ENCODE results near the gene GOLGA3. TPM values are rescaled to one million over a fixed set of nuclear protein-coding genes. Genes with fewer than 3 reads are reported as not detected.
"Not testable (repeated sequence)": the region's sequence is repeated elsewhere in the genome, so short reads cannot be mapped to it uniquely, and the experiment has no call there.

Gene GOLGA3
- total RNA-seq (10 to 100 TPM; 25.0 to 44.5 (median 33.4) TPM), polyA plus RNA-seq (10 to 100 TPM; 12.6 to 26.8 TPM)

GRCh38 chr12:132828706-132829534, at the start of gene GOLGA3:
TSS of gene GOLGA3 (minus strand) at chr12:132828869. CDS start at chr12:132822128, 6,741 bp downstream.
- peak within 1 kb of the TSS; percentile 99 to 100 (median 99) for H3K27ac ChIP-seq
- 2 to 4% methylated on average over 53 to 78 of the region's 78 CpGs for WGBS, 2 donors
- peak; percentile 89 to 97 (median 94) for DNase-seq
- peaks cover 9 to 16% (median 12%) of the 10 kb centered on the region in 3 donors for H3K4me1 ChIP-seq
- intact Hi-C loops (cut with DNase I) = no loop called here
- ATAC-seq = peak; percentile 96 to 99 (median 97)
- H3K36me3 ChIP-seq = peaks cover 0 to 23% (median 0%) of the 10 kb centered on the region in 3 donors
- no peak for FAIRE-seq
- peak within 1 kb of the TSS; percentile 88 to 92 (median 92) for H3K4me3 ChIP-seq
- H3K9me3 ChIP-seq = no peaks in the 10 kb centered on the region
- TF ChIP-seq CTCF (IDR thresholded peaks at IDR 0.05) = no peak
- H3K27me3 ChIP-seq = no peaks in the 10 kb centered on the region

GRCh38 chr12:132874620-132875019, 46.0 kb upstream of the GOLGA3 start:
- H3K27ac ChIP-seq; H3K27me3 ChIP-seq; H3K4me3 ChIP-seq; FAIRE-seq; intact Hi-C loops (cut with DNase I); H3K4me1 ChIP-seq; ATAC-seq; H3K9me3 ChIP-seq: not testable (repeated sequence)
- 92 to 93% methylated on average over 19 to 21 of the region's 21 CpGs for WGBS, 2 donors
- H3K36me3 ChIP-seq = peaks cover 0 to 38% (median 3%) of the 10 kb centered on the region in 3 donors
- DNase-seq = peak in 1 of 6 donors; percentile 63

- H3K9me3 ChIP-seq = no peaks in the 10 kb centered on the region
- intact Hi-C loops (cut with DNase I) = no loop called here
- 96 to 99% methylated on average over 11 of the region's 11 CpGs for WGBS, 2 donors
- H3K4me3 ChIP-seq = no peak overlapping the region
- peak in 1 of 6 donors; percentile 57 for DNase-seq
- no peak for TF ChIP-seq CTCF (IDR thresholded peaks at IDR 0.05)
- H3K4me1 ChIP-seq = no peaks in the 10 kb centered on the region
- H3K27ac ChIP-seq = no peak overlapping the region
- no peak for ATAC-seq
- no peaks in the 10 kb centered on the region for H3K27me3 ChIP-seq
- H3K36me3 ChIP-seq = peaks cover 0 to 38% (median 3%) of the 10 kb centered on the region in 3 donors
- no peak for FAIRE-seq
Observed at GRCh38 chr12:132874175-132874574, 45.5 kb upstream of the GOLGA3 start.

GRCh38 chr12:132873724-132874123, 45.1 kb upstream of the GOLGA3 start:
- no peaks in the 10 kb centered on the region for H3K9me3 ChIP-seq
- no peaks in the 10 kb centered on the region for H3K27me3 ChIP-seq
- no peak overlapping the region for H3K27ac ChIP-seq
- peaks cover 0 to 38% (median 3%) of the 10 kb centered on the region in 3 donors for H3K36me3 ChIP-seq
- H3K4me1 ChIP-seq = no peaks in the 10 kb centered on the region
- WGBS, 2 donors = 89 to 91% methylated on average over 10 of the region's 10 CpGs
- peak in 1 of 6 donors; percentile 18 for DNase-seq
- ATAC-seq = no peak
- no peak overlapping the region for H3K4me3 ChIP-seq
- no peak for FAIRE-seq
- no peak for TF ChIP-seq CTCF (IDR thresholded peaks at IDR 0.05)
- intact Hi-C loops (cut with DNase I) = no loop called here

GRCh38 chr12:132872975-132873421, 44.3 kb upstream of the GOLGA3 start:
- H3K9me3 ChIP-seq = no peaks in the 10 kb centered on the region
- H3K27me3 ChIP-seq = no peaks in the 10 kb centered on the region
- TF ChIP-seq CTCF (IDR thresholded peaks at IDR 0.05) = no peak
- 84 to 87% methylated on average over 11 to 12 of the region's 12 CpGs for WGBS, 2 donors
- intact Hi-C loops (cut with DNase I) = no loop called here
- no peaks in the 10 kb centered on the region for H3K4me1 ChIP-seq
- no peak overlapping the region for H3K27ac ChIP-seq
- no peak for FAIRE-seq
- no peak for ATAC-seq
- peak in 1 of 6 donors; percentile 5 for DNase-seq
- peaks cover 0 to 38% (median 3%) of the 10 kb centered on the region in 3 donors for H3K36me3 ChIP-seq
- H3K4me3 ChIP-seq = no peak overlapping the region

All from pancreas (tissue), 10 donors.